Right ventricle myocardium superior (tissue), 1 donor: Measurements from ENCODE around the gene ZMYND8. TPM values are rescaled to one million over a fixed set of nuclear protein-coding genes. Genes with fewer than 3 reads are reported as not detected.

Experiments used
- ATAC-seq: fragments of 200-7000 bp; cut with Tn5 transposase; one replicate; pipeline ENCODE4 v1.9.1; 2020; ENCODE audit warnings: mild to moderate bottlenecking; ENCODE audit not compliant: poor library complexity
- DNase-seq: peaks from one replicate; pipeline ENCODE4 v3.0.0-alpha.2; 2020
- intact Hi-C: fragments of 100-400 bp; cut with DNase I; formaldehyde crosslinking; loops from one replicate; pipeline ENCODE4 v1.11.2; 2022
- total RNA-seq: library from RNA; stranded (reverse); fragmentation: NEBNext Ultra II Directional; extraction: Animal tissue kit (Norgen Biotek cat#: 25700); gene quantifications from one replicate; pipeline ENCODE4 v1.2.1, GENCODE V29; 2021
- donor health status: DM: no; HTN: yes; CAD: no; lungs with severe emphysema.

ZMYND8 gene
- total RNA-seq, 1 donor from 2014 or later: 37.7 TPM

DNA sequence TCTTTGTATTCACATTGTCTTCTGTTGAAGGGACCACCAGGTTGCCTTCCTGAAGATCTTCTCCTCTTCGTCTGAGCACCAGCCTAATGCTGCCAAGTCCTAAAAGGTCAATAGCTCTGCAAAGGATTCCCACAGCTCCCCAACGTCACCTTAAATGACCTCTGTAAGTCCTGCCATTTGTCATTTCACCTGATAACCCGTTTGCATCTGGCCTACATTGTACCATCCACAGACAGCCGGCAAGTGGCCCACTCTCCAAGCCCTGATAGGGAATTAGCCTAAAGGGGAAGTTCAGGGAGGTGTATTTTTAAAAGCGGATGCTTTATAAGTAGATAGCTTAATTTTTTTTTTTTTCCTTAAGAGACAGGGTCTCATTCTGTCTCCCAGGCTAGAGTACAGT lies 127.8 kb downstream of the ZMYND8 start:
- ATAC-seq (peak; percentile 87), DNase-seq (peak; percentile 60)
- intact Hi-C loops: no loop called here

DNA sequence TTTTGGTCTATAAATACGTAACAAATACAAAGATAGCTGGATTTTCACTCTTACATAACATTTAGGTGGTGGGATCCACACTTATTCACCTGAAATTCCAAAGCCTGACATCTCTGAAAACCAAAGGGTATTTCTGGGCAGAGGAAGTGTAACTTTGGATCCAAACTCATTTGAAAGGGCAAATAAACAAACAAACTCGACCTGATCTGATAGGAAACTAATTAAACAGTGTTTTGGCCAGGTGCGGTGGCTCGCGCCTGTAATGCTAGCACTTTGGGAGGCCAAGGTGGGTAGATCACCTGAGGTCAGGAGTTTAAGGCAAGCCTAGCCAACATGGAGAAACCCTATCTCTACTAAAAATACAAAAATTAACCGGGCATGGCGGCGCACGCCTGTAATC lies 128.9 kb downstream of the ZMYND8 start:
- ATAC-seq: no peak
- intact Hi-C loops: no loop called here
- DNase-seq: no peak

DNA sequence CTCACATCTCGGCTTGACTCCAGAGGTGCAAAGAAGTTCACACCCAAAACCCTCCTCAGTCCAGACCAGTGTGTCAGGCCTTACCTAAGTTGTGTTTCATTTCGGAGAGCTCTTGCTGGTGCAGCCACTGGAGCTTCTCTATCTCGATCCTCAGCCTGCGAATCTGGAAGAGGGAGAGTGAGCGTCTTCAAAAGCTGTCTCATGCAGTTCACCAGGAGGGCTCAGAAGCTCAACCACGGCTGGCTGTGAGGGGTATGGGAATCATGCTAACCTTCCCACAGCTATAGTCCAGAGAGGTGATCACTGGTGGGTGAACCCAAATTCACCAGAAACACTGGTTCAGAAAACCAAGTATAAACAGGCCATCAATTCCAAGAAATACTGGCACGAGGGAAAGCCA lies 129.4 kb downstream of the ZMYND8 start:
- ATAC-seq (no peak), DNase-seq (no peak)
- intact Hi-C loops: no loop called here

DNA sequence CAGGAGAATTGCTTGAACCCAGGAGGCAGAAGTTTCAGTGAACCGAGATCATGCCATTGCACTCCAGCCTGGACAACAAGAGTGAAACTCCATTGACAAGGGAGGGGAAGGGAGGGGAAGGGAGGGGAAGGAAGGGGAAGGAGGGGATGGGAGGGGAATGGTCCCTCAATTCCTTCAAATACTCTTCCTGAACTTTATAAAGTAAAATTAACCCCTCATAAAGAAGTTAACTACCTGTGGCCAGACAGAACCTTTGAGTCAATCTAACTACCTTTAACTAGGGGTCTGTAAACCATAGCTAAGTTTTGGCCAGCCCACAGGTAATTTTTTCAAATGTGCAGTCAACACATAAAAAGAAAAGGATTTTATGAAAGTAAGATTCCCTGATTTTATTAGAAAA lies 131.0 kb downstream of the ZMYND8 start:
- DNase-seq (no peak), ATAC-seq (no peak)
- intact Hi-C loops: no loop called here

DNA sequence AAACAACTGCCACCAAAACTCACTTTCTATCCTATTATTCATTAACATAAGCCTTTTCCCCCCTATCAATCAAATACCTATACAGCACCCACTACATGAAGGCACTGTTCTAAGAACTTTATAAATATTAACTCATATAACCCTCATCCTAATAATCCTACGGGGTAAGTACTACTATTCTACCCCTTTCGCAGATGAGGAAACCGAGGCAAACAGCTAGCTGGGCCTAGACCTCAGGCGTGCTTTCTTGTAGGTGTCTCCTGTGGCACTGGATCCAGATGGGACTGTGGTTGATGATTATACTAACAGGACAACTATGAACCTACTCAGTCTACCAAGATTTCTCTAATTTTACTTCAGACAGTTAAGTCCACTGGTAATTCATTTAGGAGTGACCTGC lies 131.6 kb downstream of the ZMYND8 start:
- no peak for DNase-seq
- intact Hi-C loops: no loop called here
- ATAC-seq: no peak

DNA sequence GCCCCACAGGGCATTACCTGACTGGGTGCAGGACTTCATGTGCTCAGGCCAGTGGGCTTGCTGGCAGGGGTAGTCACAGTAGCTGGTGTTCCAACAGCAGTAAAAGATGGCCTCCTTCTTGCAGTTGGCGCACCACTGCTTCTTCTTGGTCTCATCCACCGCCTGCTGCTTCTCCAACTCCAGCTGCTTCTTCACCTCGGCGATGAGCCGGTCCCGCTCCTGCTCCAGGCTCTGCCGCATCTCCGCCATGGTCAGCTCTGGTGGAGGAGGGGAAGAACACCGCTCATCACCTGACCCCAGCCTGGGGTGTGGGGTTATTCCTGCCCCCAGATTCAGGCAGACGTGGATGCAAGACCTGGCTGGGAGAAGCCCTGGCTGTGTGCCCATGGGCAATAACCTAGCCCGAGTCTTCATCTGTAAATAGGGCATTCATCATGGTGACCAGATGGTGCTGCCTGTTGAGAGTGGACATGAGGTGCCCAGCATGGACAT lies 132.2 kb downstream of the ZMYND8 start:
- no peak for ATAC-seq
- DNase-seq: no peak
- intact Hi-C loops: no loop called here

DNA sequence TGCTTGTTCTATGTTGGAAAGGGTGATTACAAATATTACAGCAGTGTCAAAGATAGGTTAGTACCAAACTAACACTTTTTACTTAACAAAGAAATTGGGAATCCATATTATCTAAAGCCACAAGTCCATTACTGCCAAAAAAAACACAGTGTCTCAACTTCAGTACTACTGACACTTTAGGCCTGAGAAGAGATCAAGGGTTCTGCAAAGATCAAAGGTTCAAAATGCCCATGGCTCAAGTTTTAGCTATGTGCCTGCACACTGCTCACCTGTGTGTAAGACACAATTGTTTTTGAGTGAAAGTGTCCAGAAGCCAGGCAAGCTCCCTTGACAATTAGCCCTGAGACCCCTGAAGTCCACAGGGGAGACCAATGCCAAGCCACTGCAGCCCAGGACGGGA lies 132.6 kb downstream of the ZMYND8 start:
- intact Hi-C loops: no loop called here
- ATAC-seq: no peak
- no peak for DNase-seq

DNA sequence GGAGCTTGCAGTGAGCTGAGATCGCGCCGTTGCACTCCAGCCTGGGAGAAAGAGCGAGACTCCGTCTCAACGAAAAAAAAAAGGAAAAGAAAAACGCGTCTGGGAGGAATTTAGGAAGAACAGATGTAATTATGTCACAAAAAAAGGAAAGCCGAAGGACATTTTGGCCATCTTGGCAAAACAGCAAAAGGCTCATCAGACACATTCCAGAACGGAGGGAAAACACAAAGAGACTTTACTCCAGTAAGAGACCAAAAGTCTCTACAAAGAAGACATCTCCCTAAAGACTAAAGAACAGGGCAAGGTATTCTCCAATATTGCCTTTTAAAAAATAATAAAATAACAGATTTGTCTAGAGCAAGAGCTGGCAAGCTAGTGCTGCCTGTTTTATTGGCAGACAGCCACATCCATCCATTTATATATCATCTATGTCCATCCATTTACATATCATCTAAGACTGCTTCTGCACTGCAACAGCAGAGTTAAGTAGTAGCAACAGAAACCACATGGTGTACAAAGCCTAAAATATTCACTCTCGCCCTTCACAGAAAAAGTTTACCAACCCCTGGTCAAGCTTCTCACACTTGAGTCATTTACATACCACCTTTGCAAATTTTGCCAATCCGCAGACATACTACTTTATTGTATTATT lies 133.9 kb downstream of the ZMYND8 start:
- intact Hi-C loops: no loop called here
- DNase-seq (no peak), ATAC-seq (no peak)

DNA sequence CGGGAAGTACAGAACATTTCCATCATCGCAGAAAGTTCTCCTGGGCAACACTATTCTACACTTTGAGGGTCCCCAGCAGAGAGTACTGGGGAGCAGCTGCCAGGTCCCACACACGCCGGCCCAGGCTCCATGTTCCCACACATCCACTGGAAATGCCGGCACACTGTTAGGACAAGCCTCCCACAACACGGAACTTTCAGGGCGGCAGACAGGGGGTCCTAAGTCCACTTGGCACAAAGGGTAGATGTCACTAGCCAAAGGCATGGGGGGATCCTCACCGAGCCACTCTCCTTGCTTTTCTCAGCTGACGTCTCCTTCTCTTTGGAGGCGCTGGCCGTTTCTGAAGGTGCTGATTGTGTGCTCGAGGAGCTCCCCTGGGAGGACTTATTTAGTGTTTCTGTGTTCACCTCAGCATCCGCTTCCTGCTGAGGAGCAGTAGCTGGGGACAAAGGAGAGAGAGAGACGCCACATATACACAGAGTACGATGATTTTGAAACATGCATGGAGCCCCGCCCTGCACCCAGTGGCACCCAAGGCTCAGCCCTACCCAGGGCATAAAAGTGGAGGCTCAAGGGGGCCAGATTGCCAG lies 135.4 kb downstream of the ZMYND8 start:
- intact Hi-C loops: no loop called here
- ATAC-seq (no peak), DNase-seq (no peak)

DNA sequence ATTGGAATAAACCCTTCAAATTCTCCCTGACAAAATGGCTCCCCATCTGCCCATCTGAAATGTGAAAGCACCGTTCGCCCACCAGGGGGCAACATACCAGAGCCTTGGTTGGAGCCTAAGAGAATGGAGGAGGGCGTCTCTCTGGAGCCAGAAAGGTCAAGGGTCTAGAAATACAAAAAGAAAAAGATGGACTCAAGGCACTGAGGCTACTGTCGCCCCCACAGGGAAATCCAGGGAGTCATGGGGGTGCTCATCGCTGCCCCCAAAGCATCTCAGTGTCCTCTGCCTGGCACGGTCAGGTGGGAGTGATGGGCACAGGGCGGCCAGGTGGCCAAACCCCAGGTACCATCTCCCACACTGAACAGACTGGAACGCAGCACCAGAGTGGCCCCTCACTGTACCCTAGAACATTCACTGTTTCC lies 136.3 kb downstream of the ZMYND8 start:
- no peak for DNase-seq
- ATAC-seq: no peak
- intact Hi-C loops: no loop called here

DNA sequence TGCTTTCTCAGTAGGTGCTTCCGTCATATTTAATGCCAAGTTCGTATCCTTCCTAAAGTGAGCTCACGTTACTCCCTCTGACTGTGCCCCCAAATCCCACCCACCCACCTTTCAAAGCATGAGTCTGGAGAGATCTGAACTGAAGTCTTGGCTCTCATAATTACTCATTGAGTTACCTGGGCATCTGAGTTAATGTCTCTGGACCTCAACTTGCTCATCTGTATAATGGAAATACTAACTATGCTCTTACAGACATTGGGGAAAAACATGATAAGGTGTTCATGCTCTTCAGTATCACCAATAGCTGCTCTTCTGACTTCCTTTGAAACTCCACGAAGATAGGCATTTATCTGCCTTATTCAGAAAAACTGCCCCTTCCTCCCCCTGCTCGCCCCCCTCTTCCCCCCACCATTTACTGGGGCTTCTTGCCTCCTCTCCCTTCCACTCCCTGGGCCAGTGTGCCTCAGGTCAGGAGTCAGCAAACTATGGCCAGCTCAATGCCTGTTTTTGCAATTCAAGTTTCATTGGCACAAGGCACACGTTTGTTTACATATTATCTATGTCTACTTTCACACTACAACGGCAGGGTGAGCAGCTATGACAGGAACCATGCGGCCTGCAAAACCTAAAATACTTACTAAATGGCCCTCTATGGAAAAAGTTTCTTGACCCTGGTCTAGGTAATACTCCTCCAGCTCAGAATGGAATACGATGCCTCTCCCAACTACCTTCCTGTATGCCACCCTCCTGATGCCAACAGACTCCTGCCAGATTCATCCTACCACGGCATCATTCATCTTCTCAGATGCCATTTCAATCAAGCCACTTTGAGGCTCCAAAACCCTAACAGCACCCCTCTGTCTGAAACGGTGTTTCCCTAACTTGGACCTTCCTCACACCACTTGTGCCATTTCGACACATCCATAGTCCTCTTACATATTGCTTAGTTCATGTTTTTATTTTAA lies 138.7 kb downstream of the ZMYND8 start:
- intact Hi-C loops: no loop called here
- ATAC-seq (peak; percentile 24), DNase-seq (no peak)

DNA sequence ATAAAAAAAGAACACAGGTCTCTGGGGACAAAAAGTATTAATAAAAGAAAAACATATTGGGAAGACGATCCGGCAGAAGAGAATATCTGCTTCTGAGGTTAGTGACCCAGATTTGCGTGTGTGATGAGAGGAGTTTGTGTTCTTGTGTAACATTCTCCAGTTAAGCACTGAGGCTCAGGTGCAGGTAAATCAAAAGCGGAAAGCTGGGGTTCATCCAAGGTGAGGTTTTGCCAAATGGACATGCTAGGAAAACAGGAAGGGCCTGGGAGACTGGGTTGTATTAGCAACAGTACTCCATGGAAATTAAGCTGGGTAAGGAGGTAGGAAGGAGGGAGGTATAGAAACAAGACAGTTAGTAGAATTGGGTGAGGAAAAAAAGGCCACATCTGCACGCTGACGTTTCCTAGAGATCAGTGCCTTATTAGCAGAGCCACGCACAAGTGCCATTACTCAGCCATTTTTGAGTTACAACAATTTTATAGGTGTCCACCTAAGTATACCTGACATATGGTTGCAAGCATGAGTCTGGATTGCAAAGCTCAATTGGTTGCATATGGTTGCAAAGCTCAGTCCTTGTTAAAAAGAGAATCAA lies 139.6 kb downstream of the ZMYND8 start:
- DNase-seq: no peak
- intact Hi-C loops: no loop called here
- ATAC-seq: no peak

DNA sequence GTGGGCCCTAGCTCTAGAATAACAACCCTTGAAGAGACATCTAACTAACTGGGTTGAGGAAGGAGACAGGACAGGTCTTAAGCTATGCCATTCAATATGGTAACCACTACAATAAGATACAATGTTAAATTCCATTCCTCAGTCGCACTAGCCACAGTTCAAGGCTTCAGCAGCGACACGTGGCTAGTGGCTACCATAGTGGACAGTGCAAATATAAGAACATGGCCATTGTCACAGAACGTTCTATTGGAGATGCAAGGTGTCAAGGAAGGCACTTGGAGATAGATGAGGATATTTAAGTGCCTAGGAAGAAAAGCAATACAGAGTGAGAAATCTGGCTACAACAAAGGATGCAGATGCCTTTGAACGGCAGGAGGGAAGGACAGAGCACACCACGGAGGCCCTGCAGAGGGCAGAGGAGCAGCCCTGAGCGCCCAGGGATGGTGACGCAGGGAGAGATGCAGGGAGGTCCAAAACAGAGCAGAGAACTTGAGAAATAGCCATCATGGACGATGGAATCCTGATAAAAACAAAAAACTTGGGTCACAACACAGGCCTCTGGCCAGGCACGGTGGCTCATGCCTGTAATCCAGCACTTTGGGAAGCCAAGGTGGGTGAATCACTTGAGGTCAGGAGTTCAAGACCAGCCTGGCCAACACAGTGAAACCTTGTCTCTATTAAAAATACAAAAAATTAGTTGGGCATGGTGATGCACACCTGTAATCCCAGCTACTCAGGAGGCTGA lies 140.7 kb downstream of the ZMYND8 start:
- ATAC-seq (no peak), DNase-seq (no peak)
- intact Hi-C loops: no loop called here

DNA sequence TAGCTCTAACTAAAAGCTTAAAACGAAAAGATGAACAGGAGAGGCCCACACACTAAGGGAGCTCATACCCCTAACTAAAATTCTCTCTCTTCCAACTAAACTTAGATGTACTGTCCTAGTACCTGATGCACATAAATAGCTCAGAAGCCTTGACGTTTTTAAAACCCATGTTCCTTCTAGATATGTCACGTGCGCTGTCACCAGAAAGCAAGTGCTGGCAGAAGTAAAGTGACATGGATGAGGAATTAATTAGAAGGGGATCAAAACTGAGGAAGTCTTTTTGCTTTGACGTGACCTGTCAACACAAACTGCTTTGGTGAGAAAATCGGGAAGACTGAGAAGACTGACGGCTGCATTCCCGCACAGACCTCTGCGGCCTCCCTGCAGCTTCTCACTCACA lies 142.5 kb downstream of the ZMYND8 start:
- ATAC-seq: peak; percentile 73
- no peak for DNase-seq
- intact Hi-C loops: no loop called here

DNA sequence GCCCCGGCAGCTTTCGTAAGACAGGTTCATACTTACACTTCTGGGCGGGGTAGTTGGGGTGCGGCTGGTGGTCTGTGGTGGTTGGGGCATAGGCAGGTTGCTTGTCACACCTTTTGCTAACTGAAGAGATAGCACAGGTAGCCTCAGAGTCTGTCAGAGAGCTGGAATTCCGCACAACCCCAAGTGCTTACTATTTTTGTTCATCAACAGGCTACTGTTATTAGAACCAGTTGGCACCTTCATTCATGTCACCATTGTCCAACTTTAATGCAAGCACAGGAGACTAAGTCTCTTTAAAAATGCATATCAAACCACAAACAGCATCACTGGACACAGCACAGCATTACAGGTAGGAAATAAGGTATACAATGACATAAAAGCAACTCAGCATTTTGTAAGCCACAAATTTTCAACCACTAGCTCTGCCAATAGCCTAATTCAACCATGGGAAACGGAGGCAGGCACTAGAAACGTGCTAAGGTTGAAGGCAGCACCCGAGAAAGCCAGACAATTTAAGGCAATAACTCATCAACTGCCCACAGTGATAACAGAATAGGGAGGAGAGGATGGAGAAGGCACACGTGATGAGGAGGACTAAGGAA lies 143.8 kb downstream of the ZMYND8 start:
- intact Hi-C loops: no loop called here
- peak; percentile 63 for ATAC-seq
- no peak for DNase-seq

DNA sequence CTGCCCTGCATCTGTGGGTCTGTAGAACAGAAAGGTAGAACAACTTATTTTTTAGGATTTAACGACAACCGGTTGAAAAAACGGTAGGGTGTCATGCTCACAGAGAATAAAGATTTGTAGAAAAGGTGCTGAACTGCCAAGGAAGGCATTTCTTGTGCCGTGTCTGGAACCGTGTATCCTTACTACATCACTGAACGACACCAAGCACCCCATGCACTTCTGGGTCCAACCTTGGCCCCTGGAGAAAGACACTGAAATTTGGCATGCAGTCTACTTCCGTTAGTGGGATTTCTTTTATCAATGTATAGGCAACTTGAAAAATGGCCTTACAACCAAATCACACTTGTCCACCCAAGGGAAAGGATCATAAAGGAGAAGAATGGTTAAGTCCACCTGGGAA lies 145.5 kb downstream of the ZMYND8 start:
- intact Hi-C loops: no loop called here
- ATAC-seq: no peak
- no peak for DNase-seq

DNA sequence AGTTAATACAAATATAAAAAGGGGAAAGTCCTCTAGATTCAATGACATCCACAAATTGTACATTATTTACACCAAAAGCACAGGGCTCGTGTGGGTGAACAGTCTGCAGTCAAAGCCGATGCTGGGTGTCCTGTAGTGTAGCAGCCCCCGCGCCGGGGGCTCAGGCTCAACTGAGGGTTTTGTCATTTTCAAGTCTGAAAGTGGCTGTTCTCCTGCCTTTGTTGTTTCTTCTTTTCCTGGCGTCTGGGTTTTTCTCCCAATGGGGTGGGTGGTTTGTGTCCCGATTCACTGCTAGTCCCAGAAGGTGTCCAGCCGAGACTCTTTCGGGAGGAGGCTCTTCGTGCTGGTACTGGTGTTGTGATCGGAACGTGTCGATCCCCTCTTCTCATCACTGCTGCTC lies 146.0 kb downstream of the ZMYND8 start:
- intact Hi-C loops: no loop called here
- no peak for ATAC-seq
- DNase-seq: no peak

DNA sequence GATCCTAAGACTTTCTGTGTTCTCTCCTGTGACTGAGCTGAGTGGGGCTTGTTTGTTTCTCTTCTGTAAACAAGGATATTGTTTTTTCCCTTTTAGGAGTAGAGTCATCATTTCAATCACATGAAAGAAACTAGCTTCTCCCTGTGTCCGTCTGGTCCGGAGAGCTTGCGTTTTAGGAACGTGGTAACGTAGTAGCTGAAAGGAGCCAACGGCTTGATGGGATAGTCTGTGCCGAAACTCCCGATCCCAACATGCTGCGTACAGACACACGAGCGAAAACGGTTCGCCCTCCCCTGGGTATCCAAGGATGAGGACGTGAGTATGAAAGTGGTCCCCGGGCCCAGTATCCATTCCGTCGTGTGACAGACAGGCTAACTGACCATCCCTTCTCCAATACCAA lies 146.5 kb downstream of the ZMYND8 start:
- intact Hi-C loops: loop anchor here (10.0 kb wide), 1 partner anchor 415 kb away; no protein-coding TSS in a partner anchor
- no peak for DNase-seq
- ATAC-seq: no peak
